IMR-90 (cell line): Measurements from ENCODE around the gene ZNF76. TPM values are rescaled to one million over a fixed set of nuclear protein-coding genes. Genes with fewer than 3 reads are reported as not detected.

Experiments
- ATAC-seq: fragments of 200-7000 bp; cut with Tn5 transposase; 2 replicates; pipeline ENCODE4 v1.9.1; 2020; ENCODE audit warnings: low read depth, mild to moderate bottlenecking, moderate library complexity
- BruUV-seq: library from RNA; stranded (reverse); fragments of 400-500 nt; replicated peaks from 2 replicates; lab custom pipeline; 2021; lab: Mats Ljungman, UMichigan
- CTCF ChIA-PET: fragments of 300-600 bp; formaldehyde crosslinking; extraction: SDS; loops from one replicate; lab custom pipeline; 2021; ENCODE audit warnings: antibody characterized with exemption; lab: Yijun Ruan, JAX
- POLR2A ChIA-PET: fragments of 300-600 bp; sonication (Branson Sonifier 250); formaldehyde crosslinking; loops from one replicate; lab custom pipeline; 2022; ENCODE audit warnings: antibody characterized with exemption; ENCODE audit not compliant: unreplicated experiment; lab: Charles Lee
- DNase-seq: peaks from one replicate; pipeline ENCODE4 v3.0.0; 2013
- H2AFZ ChIP-seq: replicated peaks from 2 replicates; pipeline ENCODE3; 2013; ENCODE audit warnings: low read length, mild to moderate bottlenecking; ENCODE audit not compliant: poor library complexity
- H2AK5ac ChIP-seq: 2 replicates; pipeline ENCODE4 v1.6.1; 2013; ENCODE audit warnings: low read depth, low read length, inconsistent platforms
- H2AK9ac ChIP-seq: replicated peaks from 2 replicates; pipeline ENCODE3; 2013; ENCODE audit warnings: mild to moderate bottlenecking, low read depth, low read length, moderate library complexity; ENCODE audit not compliant: poor library complexity
- H2BK120ac ChIP-seq: 2 replicates; pipeline ENCODE4 v1.6.1; 2013; ENCODE audit warnings: low read depth, low read length, inconsistent platforms
- H2BK15ac ChIP-seq: 3 replicates; pipeline ENCODE4 v1.6.1; 2013; ENCODE audit warnings: low read depth, low read length, inconsistent platforms
- H2BK20ac ChIP-seq: 2 replicates; pipeline ENCODE4 v1.6.1; 2013; ENCODE audit warnings: low read depth, mild to moderate bottlenecking, inconsistent platforms, low read length, moderate library complexity
- H2BK5ac ChIP-seq: 2 replicates; pipeline ENCODE4 v1.6.1; 2013; ENCODE audit warnings: mild to moderate bottlenecking, low read depth, low read length, inconsistent platforms; ENCODE audit not compliant: poor library complexity, severe bottlenecking
- H3K14ac ChIP-seq: replicated peaks from 2 replicates; pipeline ENCODE4 v1.6.1; 2013; ENCODE audit warnings: low read depth, low read length, inconsistent platforms
- H3K18ac ChIP-seq: 2 replicates; pipeline ENCODE4 v1.6.1; 2013; ENCODE audit warnings: low read depth, low read length, control low read depth
- H3K23ac ChIP-seq: 2 replicates; pipeline ENCODE4 v1.6.1; 2013; ENCODE audit warnings: low read depth, low read length, inconsistent platforms
- H3K27ac ChIP-seq: 2 replicates; pipeline ENCODE4 v1.5.1; 2013; ENCODE audit warnings: mild to moderate bottlenecking, control low read depth, low read length; ENCODE audit not compliant: insufficient read depth
- H3K27me3 ChIP-seq: 2 replicates; pipeline ENCODE4 v1.6.1; 2013; ENCODE audit warnings: low read length; ENCODE audit not compliant: control insufficient read depth, insufficient read depth
- H3K36me3 ChIP-seq: 2 replicates; pipeline ENCODE4 v1.6.1; 2013; ENCODE audit warnings: low read length, mixed read lengths; ENCODE audit not compliant: control insufficient read depth, insufficient read depth
- H3K4ac ChIP-seq: 2 replicates; pipeline ENCODE4 v1.6.1; 2013; ENCODE audit warnings: low read depth, low read length, inconsistent platforms
- H3K4me1 ChIP-seq: 2 replicates; pipeline ENCODE4 v1.6.1; 2013; ENCODE audit warnings: low read length, mixed read lengths; ENCODE audit not compliant: control insufficient read depth, insufficient read depth
- H3K4me2 ChIP-seq: 2 replicates; pipeline ENCODE4 v1.6.1; 2013; ENCODE audit warnings: low read depth, mild to moderate bottlenecking, control low read depth, low read length, moderate library complexity
- H3K4me3 ChIP-seq: 2 replicates; pipeline ENCODE4 v1.5.1; 2013; ENCODE audit warnings: low read depth, mild to moderate bottlenecking, control low read depth, low read length, moderate library complexity; ENCODE audit not compliant: insufficient read depth
- H3K56ac ChIP-seq: 2 replicates; pipeline ENCODE4 v1.6.1; 2013; ENCODE audit warnings: low read length, inconsistent platforms; ENCODE audit not compliant: insufficient read depth; ENCODE audit errors: extremely low read depth
- H3K79me1 ChIP-seq, 2 experiments: 2 replicates each; pipeline ENCODE4 v1.6.1; 2013; ENCODE audit warnings: low read length in 2 of 2, inconsistent platforms in 1 of 2, low read depth in 1 of 2
- H3K9ac ChIP-seq: 2 replicates; pipeline ENCODE4 v1.6.1; 2013; ENCODE audit warnings: low read depth, low read length, control low read depth
- H3K9me1 ChIP-seq: 2 replicates; pipeline ENCODE4 v1.6.1; 2013; ENCODE audit warnings: low read length, inconsistent platforms; ENCODE audit not compliant: insufficient read depth
- H3K9me3 ChIP-seq: 2 replicates; pipeline ENCODE4 v1.6.1; 2013; ENCODE audit warnings: low read length; ENCODE audit not compliant: control insufficient read depth, insufficient read depth
- H4K20me1 ChIP-seq: 2 replicates; pipeline ENCODE4 v1.6.1; 2013; ENCODE audit warnings: low read length, inconsistent platforms; ENCODE audit not compliant: insufficient read depth
- H4K5ac ChIP-seq: 2 replicates; pipeline ENCODE4 v1.6.1; 2013; ENCODE audit warnings: mild to moderate bottlenecking, low read depth, low read length, control low read depth
- H4K8ac ChIP-seq, 2 experiments: 2 replicates each; pipeline ENCODE4 v1.6.1; 2013; ENCODE audit warnings: low read depth in 2 of 2, low read length in 2 of 2, control low read depth in 1 of 2, inconsistent platforms in 1 of 2
- H4K91ac ChIP-seq: 2 replicates; pipeline ENCODE4 v1.6.1; 2013; ENCODE audit warnings: low read depth, low read length, inconsistent platforms; ENCODE audit not compliant: insufficient read depth
- CEBPB ChIP-seq: IDR thresholded peaks from 2 replicates; pipeline ENCODE4 v1.6.1; 2012; ENCODE audit warnings: low read depth, low read length, improper control_type of control experiment
- CHD1 ChIP-seq: IDR thresholded peaks from 2 replicates; pipeline ENCODE4 v1.6.1; 2012; ENCODE audit warnings: low read depth, low read length, improper control_type of control experiment
- CTCF ChIP-seq: conservative IDR thresholded peaks from 2 replicates; pipeline ENCODE4 v1.5.1; 2012; ENCODE audit warnings: mild to moderate bottlenecking, low read depth, low read length, improper control_type of control experiment
- MAFK ChIP-seq: IDR thresholded peaks from 2 replicates; pipeline ENCODE4 v1.6.1; 2012; ENCODE audit warnings: low read depth, low read length, improper control_type of control experiment
- POLR2A ChIP-seq: IDR thresholded peaks from 2 replicates; pipeline ENCODE4 v1.6.1; 2012; ENCODE audit warnings: mild to moderate bottlenecking, low read depth, low read length
- SMC3 ChIP-seq: fragments of 150-350 bp; IDR thresholded peaks from 2 replicates; pipeline ENCODE4 v1.6.1; 2016; ENCODE audit warnings: low read depth, mild to moderate bottlenecking, antibody characterized with exemption, low read length, moderate library complexity
- USF2 ChIP-seq: fragments of 150-350 bp; IDR thresholded peaks from 2 replicates; pipeline ENCODE4 v1.6.1; 2017; ENCODE audit warnings: mild to moderate bottlenecking, antibody characterized with exemption, low read length, low read depth
- WGBS, 2 experiments: methylation state at CpG; one replicate each; pipeline versions ENCODE4 v1.1.5 to v1.1.7; 2013; ENCODE audit warnings: missing lambda C conversion rate in 2 of 2; ENCODE audit not compliant: insufficient read length in 1 of 2; ENCODE audit errors: extremely low coverage in 2 of 2; 5-methylcytosine and 5-hydroxymethylcytosine counted together
- dilution Hi-C: fragments of 300-500 bp; cut with HindIII; formaldehyde crosslinking; loops from one replicate; pipeline ENCODE4 v1.14.3; 2018; ENCODE audit warnings: low sequenced_read_pairs; ENCODE audit not compliant: unreplicated experiment
- in situ Hi-C: fragments of 300-500 bp; cut with MboI; formaldehyde crosslinking; loops from 3 replicates; pipeline ENCODE4 v1.14.3; 2019; ENCODE audit warnings: low sequenced_read_pairs, inconsistent platforms, mixed read lengths
- intact Hi-C: fragments of 100-400 bp; cut with micrococcal nuclease; formaldehyde crosslinking; loops from 2 replicates; pipeline ENCODE4 v1.10.0; 2022
- polyA plus RNA-seq, 3 experiments: library from polyadenylated mRNA; depleted of rRNA; stranded (reverse); fragments of >200 nt; gene quantifications; 2 replicates each; pipeline ENCODE4 v1.2.3, GENCODE V29; 2012; ENCODE audit warnings: low replicate concordance in 1 of 3
- total RNA-seq: library from RNA; depleted of rRNA; stranded (reverse); fragments of >200 nt; gene quantifications from 2 replicates; pipeline ENCODE4 v1.2.3, GENCODE V29; 2012

ZNF76 gene
- total and polyA plus RNA-seq, 2 of the 4 experiments (the other 2 are of a cell fraction), result 19.9 to 21.1 TPM

GRCh38 chr6:35223396-35223795, 36.1 kb upstream of the ZNF76 start:
- POLR2A ChIA-PET, result no interaction called here
- H2BK120ac ChIP-seq, result no peak overlapping the region
- H2AK9ac ChIP-seq, result no peak overlapping the region
- H3K27me3 ChIP-seq, result no peaks in the 10 kb centered on the region
- peaks cover 5 to 11% of the 10 kb centered on the region in 2 experiments; a peak in 1 of 4 replicates for H3K79me1 ChIP-seq
- H3K9me3 ChIP-seq, result no peaks in the 10 kb centered on the region
- H4K91ac ChIP-seq, result no peak overlapping the region
- 60% methylated on average over 1 of the region's 2 CpGs; no CpG with 5 or more reads in 1 of the 2 experiments for WGBS, 2 experiments
- no peak overlapping the region for H3K23ac ChIP-seq
- H3K4ac ChIP-seq, result no peak overlapping the region
- H3K56ac ChIP-seq, result no peak overlapping the region
- H3K4me1 ChIP-seq, result peaks cover 4% of the 10 kb centered on the region
- no peak overlapping the region for H3K9ac ChIP-seq
- intact Hi-C loops, result no loop called here
- in situ Hi-C loops, result no loop called here
- dilution Hi-C loops, result no loop called here
- no peak overlapping the region for H4K8ac ChIP-seq
- CTCF ChIA-PET, result no interaction called here
- no peak overlapping the region for H2BK5ac ChIP-seq
- TF ChIP-seq USF2, result no peak
- TF ChIP-seq CTCF, result no peak
- no peak for TF ChIP-seq MAFK
- TF ChIP-seq POLR2A, result no peak
- TF ChIP-seq SMC3, result no peak
- no peak for TF ChIP-seq CEBPB
- TF ChIP-seq CHD1, result no peak
- H3K18ac ChIP-seq, result no peak overlapping the region
- H3K4me2 ChIP-seq, result no peak overlapping the region
- H2BK15ac ChIP-seq, result no peak overlapping the region
- H2AK5ac ChIP-seq, result no peak overlapping the region
- H4K5ac ChIP-seq, result no peak overlapping the region
- DNase-seq, result no peak
- no TSS peak for BruUV-seq
- no peak overlapping the region for H3K27ac ChIP-seq
- H3K4me3 ChIP-seq, result no peak overlapping the region
- 0 out of 2 replicates have a peak, but pooled peaks cover 2% of the 10 kb centered on the region for H3K36me3 ChIP-seq
- peaks cover 3% of the 10 kb centered on the region for H4K20me1 ChIP-seq
- H3K14ac ChIP-seq, result no peak overlapping the region
- H3K9me1 ChIP-seq, result peaks cover 15% of the 10 kb centered on the region
- no peak overlapping the region for H2AFZ ChIP-seq
- no peak overlapping the region for H2BK20ac ChIP-seq
- no peak for ATAC-seq
